G401 (cell line): Measurements from ENCODE around the gene SKP2. TPM values are rescaled to one million over a fixed set of nuclear protein-coding genes. Genes with fewer than 3 reads are reported as not detected.

Source experiments
- DNase-seq: peaks from one replicate; pipeline ENCODE4 v3.0.0-alpha.2; 2015; ENCODE audit warnings: low spot score
- in situ Hi-C: cut with HindIII; loops from 2 replicates; pipeline ENCODE4 v1.10.0; 2016; ENCODE audit warnings: low sequenced_read_pairs, mixed read lengths
- total RNA-seq: library from RNA; depleted of rRNA; stranded (reverse); fragments of >200 nt; shearing (Covaris generic); gene quantifications from 2 replicates; pipeline ENCODE4 v1.2.3, GENCODE V29; 2014

Gene SKP2
- total RNA-seq, 1 experiment from 2014 or later, result 68.8 TPM

DNA sequence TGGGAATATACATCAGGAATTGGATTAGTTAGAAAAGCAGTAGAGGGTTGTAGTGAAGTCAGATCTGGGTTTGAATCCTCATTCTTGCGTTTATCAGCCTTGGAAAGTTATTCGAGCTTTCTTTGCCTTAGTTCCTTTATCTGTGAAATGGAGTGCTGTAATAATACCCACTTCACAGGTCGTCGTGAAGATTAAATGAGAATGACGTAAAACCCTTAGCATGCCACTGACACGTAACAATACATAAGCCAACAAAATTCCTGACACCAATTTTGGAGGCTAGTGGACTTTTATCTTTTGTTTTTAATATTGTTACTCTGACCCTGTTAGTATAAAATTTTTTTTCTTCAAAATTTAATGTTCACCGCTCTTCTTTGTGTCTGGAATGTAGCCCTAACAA, 3.4 kb downstream of the SKP2 start:
- in situ Hi-C loops, result no loop called here
- no peak for DNase-seq

DNA sequence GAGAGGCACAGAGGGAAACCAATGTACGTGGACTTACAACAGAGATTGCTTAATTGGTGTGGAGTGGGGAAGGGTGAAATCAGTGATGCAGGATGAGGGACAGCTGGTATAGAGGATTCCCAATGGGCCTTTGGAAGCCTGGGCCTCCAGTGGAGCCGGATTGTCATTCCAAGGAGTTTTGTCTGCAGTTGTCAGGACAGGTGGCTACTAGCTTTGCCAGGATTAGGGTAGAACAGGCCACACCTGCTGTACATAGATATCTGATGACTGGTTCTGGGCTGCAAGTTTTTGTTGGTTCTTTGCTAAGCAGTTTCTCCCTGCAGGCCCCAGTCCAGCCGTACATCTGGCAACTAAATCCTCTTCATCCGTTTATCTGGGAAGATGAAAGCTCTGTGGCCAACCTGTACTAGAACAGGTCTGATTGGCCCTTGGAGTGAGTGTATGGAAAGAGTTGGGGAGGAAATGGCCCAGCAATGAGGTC, 4.2 kb downstream of the SKP2 start:
- DNase-seq, result peak; percentile 21
- in situ Hi-C loops, result no loop called here

DNA sequence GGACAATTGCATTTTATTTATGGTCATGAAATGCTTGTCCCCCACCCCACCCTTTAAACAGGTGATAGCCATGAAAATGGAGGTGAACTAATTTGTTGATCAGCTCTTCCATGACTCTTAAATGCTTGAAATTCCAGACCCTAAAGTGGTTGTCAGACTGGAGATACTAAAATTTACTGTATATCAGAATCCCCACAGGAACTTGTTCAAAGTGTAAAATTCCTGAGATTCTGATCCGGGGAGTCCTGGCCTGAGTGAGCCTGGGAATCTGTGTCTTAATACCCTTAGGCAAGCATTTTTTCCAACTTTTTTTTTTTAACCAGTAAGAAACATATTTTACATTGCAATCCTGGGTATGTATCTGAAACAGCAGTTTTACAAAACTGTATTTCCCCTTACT, 4.7 kb downstream of the SKP2 start:
- in situ Hi-C loops, result no loop called here

DNA sequence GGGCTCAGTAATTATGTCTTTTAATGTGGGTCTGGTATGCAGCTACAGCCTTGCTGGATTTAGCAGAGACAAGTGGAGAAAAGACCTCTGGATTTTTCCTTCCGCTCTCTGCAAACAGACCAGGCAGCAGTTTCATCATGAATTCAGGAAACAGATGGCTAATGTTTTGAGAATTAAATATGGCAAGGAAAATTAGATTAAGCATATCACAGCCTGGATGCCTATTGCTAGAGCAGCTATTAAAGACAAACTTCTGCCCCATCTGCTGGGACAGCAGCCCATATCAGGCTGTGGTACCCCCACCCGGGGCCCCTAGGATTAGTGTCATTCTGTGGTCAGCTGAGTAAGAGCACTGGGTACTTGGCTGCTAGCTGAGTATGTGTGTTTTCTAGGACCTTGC, 6.2 kb downstream of the SKP2 start:
- DNase-seq, result no peak

More for the DNA sequence above, 4.7 kb downstream of the SKP2 start:
- no peak for DNase-seq

DNA sequence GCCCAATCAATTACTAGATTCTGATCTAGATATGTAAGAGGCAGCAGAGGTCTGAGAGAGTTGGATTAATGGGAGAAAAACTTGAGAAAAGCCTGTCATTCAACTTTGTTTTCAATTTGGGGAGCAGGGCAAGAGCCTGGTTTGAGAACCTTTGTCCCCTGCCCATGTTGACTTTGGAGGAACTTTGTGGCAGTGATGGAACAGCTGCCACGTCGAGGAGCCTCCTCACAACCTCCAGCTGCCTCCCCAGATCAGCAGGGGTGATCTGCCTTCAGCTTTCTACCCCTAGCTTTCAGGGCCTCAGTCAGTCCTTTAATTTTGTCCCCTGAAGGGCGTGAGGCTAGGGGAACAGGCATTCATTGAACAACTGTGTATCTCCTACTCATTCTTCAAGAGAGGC, 8.7 kb downstream of the SKP2 start:
- in situ Hi-C loops, result no loop called here
- DNase-seq, result no peak

More for the DNA sequence above, 6.2 kb downstream of the SKP2 start:
- in situ Hi-C loops, result no loop called here

DNA sequence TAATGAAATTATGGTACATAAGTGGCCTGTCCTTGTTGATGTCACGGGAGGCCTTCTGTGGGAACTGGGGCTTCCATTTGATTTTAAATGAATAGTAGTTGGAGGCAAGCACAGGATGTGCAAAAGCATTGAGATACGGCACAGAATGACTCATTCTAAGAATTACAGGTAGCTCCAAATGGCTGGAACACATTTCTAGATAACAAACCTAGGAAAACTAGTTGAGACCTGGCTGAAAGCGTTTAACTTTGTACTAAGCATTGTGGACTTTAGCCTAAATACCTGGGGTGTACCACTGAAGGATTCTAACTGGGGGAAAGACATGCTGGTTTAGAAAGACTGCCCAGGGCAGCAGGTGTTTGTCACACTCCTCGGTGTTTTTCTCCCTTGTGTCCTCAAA, 9.4 kb downstream of the SKP2 start:
- no peak for DNase-seq
- in situ Hi-C loops, result no loop called here

DNA sequence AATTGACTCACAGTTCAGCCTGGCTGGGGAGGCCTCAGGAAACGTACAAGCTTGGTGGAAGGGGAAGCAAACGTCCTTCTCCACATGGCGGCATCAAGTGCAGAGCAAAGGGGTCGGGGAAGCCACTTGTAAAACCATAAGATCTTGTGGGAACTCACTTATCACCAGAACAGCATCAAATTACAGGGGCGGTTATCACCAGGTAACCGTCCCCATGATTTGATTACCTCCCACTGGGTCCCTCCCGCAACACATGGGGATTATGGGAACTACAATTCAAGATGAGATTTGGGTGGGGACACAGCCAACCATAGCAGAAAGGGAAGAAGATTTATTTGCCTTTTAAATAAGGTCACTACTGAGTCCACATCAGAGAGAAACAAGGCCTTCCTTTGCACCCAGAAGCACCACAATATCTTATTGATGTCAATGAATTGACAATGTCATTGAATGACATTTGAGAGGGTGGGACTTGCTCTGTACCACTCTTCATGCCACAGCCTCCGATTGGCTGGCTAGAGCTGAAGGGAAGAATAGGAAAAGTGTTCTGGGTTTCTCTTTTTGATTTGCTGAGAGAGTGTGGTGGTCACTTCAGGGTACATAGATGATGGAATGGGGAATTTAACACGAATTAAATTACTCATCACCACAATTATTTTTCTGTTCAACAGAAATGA, 11.0 kb downstream of the SKP2 start:
- in situ Hi-C loops, result no loop called here
- DNase-seq, result no peak

DNA sequence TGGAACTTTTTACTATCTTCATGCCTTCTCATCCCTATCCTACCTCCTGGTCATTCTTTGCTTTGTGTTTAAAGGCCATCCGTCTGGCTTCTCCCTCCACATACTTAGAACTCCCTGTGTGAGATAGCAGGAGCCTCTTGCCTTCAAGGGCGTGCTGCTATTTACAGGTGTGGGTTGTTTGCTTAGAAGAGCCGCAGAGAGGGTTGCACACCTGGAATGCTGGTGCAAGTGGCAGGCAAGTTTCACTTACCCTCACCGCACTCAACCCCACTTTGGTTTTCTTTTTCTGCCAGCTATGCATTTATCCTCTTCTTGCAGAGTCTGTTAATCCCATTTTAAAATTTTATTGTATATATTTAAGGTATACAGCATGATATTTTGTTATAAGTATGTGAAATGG, 12.6 kb downstream of the SKP2 start:
- DNase-seq, result no peak
- in situ Hi-C loops, result no loop called here

DNA sequence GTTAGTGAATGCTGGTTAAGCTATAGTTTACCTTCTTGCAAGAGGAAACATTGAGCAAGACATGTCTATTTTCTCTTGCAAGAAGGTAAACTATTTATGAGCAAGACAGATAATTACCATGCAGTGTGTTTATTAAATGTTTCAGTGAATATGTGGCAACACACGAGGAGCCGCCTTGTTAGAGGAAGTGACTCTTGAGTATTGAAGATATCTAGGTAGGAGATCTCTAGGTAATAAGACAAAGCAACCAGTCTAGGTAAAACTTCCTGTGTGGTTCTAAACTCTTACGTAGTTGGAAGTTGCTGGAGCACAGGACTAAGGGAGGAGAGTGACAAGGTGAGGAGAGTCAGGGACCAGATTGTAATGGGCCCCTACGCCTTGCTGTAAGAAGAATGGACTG, 16.8 kb downstream of the SKP2 start:
- no peak for DNase-seq
- in situ Hi-C loops, result no loop called here

DNA sequence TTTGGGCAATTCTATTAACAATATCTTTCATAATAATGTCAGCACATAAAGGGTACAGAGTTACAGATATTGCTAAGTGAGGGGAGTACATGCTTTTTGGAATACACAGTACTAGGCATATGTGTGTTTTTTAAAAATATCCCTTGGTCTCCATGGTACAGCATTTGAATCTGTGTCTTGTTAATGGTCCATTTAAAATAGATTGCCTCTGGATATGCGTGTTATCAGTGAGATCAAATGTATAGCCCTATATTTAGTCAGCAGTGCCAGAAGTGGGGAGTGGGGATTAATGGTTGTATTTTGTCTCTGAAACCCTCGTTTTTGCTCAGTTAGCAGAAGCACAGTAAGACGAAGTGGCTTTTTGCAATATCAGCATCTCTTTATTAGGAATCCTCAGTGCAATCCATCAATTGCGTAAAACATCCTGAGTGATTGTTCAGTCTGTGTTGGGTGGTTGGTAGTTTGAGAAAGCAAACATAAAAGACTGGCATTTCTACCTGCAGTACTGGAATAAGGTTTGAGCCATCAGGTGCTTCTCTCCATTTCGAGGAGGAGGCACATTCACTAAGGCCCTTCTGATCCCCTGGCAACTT, 19.0 kb downstream of the SKP2 start:
- DNase-seq, result no peak
- in situ Hi-C loops, result no loop called here

DNA sequence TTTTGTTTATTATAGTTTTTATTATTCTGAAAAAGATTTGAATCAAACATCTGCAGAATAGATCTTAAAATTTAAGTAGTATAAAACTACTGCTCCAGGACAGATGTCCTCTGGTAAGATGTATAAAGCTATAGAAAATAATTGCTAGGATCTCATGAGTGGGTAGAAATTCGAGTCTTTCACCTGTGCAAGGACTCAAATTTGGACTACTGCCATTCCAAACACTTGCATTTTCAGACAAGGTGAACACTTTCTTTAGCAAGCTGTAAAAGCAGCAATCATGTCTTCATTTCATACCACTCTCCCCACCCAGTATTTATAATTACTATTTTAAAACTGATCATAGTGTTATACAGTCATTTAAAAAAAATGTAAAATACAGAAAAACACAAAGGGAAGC, 20.7 kb downstream of the SKP2 start:
- in situ Hi-C loops, result no loop called here
- no peak for DNase-seq

DNA sequence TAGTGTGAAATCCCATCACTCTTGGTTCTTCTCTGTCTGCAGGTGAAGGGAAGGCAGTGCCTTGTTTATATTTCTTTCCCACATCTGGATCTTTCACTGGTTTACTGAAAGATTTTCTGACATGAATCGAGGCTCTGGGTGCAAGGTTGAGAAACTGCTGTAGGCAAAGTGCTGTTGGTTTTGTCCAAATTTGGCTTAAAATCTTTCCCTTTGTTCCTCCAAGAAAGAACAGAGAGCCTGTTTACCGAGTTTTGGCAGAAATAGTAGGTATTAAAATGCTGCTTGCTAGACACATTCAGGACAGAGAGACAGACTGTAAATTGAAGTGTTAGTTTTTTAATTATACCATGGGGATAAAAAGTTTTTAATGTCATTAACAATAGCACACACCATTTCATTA, 21.5 kb downstream of the SKP2 start:
- DNase-seq, result no peak
- in situ Hi-C loops, result no loop called here

DNA sequence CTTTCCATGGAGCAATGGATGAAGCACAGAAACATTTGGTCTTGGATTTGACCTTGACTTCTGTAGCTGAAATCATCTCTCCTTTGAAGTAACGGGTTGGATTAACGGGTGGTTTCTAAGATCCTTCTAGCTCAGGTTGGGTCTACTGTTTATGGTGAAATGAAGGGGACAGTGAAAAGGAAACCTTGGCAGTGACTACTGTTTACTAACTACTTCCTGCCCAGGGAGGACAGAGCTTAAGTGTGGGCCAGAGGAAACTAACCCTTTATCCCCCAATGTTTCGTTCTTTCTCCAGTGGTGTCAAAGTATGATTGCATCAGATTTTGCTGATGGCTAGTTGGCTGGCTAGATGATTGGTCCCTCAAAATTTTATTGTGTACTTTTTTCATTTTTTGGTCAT, 22.2 kb downstream of the SKP2 start:
- in situ Hi-C loops, result no loop called here
- no peak for DNase-seq

DNA sequence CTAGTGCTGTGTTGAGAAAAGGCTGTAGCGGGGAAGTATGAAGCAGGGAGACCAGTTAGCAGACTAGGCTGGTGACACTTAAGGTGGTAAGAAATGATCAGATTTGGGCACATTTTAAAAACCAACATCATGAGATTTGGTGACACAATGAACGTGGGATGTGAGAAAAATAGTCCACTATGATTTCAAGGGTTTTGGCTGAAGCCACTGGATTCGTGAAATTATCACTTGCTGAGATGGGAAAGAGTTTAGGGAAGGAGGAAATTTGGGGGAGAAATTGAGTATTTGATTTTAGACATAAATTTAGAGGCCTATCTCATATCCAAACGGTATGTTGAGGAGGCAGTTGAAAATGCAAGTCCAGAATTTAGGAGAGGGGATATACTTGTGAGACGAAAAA, 23.1 kb downstream of the SKP2 start:
- in situ Hi-C loops, result no loop called here
- DNase-seq, result no peak

DNA sequence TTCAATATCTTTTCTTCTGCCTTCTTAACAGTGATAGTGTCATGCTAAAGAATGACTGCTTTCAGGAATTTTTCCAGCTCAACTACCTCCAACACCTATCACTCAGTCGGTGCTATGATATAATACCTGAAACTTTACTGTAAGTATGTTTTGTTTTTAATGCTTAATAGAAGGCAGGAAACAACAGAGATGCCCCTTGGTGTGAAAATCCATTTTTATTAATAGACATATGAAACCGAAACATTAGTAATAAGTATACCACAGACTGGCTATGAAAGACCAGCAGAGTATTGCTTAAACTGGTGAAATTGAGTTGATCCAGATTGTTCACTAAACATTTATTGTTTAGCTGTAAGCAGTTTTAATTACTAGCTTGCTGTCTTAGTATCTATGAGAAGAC, 25.2 kb downstream of the SKP2 start:
- DNase-seq, result no peak
- in situ Hi-C loops, result no loop called here

DNA sequence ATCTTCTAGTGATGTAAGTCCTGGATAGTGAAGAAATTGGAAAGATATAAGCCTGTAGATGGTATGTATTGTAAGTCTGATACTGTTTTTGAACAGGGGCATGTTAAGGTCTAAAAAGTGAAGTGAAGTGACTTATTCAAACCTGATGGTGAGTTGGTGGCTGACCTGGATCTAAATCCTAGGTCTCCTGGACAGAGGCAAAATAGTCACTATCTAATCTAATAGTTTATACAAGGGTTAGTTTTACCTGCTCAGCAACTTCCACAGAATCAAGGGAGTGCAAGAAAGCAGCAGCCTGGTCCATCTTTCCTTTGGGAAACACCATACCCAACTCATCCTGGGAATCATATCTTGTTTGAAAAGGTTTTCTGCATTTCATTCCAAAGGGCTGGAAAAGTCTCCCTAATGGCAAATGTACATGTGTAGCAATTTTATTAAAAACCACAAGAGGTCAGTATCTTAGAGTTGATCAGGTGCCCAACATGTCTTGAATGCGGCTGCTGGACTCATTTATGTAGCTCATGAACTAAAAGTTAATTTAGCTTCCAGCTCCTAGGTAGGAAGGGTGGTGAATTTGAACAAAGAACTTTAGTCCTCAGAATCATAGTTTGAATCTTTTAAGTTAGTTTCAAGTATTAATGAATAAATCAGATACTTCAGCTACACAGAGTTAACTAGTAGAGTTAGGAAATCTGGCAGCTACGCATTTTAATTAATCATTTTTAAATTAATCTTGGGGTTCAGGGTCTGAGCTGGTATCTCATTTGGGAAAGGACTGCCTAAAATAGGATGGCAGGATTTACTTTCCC, 26.0 kb downstream of the SKP2 start:
- in situ Hi-C loops, result no loop called here
- peak; percentile 55 for DNase-seq

DNA sequence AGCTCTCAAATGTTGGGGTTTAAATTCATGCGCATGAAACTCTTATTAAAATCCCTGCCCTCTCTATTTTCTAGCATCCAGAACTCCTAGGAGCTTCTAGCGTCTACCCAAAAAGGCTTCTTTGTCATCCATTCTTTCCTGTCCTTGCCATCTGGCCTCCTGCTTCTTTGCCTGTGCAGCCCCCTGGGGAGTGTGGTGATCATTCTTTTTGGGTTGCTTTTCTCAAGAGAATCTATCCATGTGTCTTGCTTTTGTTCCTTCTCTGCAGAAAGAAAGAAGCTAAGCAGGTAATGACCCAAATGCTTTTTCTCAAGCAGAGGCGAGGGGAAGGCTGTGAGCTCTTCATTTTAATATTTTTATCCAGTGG, 26.6 kb downstream of the SKP2 start:
- DNase-seq, result no peak
- in situ Hi-C loops, result no loop called here

DNA sequence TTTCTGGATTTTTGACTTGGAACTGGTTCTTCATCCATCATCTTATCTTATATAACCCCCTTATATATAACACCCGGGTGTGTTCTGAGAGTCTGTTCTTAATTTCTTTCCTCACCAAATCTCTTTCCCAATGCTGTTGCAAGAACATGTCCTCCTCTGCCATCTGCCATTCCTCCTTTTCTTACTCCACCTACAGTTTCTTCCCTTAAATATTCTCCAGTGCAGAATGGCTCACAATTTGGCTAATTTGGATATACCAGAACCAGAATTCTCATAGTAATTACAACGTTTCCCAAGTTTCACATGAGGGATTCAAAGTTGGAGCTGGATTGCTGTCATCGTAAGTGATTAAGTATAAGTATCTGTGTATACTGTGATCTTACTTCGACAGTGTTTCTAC, 28.0 kb downstream of the SKP2 start:
- in situ Hi-C loops, result no loop called here
- DNase-seq, result no peak

DNA sequence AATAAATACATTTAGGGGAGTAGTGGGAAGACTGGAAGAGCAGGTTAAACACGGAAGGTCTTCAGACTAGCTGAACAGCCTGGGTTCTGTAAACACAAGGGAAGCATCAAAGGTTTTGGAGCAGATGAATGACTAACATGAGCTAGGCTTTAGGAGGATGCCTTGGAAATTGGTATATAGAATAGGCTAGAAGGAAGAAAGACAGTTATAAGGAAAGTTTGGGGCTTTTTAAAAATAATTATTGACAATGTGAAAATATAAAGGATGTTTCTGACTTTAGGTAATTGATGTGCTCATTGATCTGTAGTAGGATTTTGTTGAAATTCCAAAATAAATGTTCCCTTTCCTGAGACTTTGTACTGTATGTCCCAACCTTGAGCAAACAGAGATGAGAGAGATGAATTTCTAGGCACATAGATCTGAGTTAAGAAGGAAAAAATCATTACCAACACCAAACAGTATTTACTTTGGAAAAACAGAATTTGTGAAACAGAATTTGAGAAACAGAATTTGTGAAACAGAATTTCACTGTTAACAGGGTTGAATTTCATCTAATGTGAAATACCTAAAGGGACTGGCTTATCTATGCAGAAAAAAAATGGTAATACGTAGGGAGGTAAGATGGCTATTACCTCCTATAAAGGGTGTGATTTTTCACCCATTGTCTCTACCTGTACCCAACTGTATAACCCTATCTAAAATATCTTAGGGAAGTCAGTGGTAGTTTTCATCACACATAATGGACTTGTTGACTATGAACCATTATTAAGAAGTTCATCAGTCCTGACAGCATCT, 28.8 kb downstream of the SKP2 start:
- in situ Hi-C loops, result no loop called here
- no peak for DNase-seq

DNA sequence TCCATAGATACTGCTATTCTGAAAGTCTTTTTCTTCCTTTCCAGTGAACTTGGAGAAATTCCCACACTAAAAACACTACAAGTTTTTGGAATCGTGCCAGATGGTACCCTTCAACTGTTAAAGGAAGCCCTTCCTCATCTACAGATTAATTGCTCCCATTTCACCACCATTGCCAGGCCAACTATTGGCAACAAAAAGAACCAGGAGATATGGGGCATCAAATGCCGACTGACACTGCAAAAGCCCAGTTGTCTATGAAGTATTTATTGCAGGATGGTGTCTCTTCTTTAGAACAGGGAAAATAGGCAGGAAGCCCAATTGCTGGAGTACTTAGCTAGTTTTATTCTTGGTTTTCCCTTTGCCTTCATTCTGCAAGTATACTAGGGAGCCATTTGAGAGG, 29.9 kb downstream of the SKP2 start:
- in situ Hi-C loops, result no loop called here
- DNase-seq, result no peak
